Muscle layer of colon (tissue), 2 donors: Measurements from ENCODE around the gene TACC3.

ENCODE experiments used
- H3K27ac ChIP-seq: one replicate; pipeline ENCODE4 v1.7.0; 2013; ENCODE audit warnings: low read depth, mild to moderate bottlenecking, low read length, moderate library complexity
- H3K27me3 ChIP-seq, 2 donors: one replicate each; pipeline ENCODE4 v1.7.0; 2013; ENCODE audit warnings: low read length in 2 of 2, mild to moderate bottlenecking in 2 of 2; ENCODE audit not compliant: insufficient read depth in 2 of 2, control insufficient read depth in 1 of 2
- H3K36me3 ChIP-seq: one replicate; pipeline ENCODE4 v1.7.0; 2013; ENCODE audit warnings: mild to moderate bottlenecking, low read length; ENCODE audit not compliant: insufficient read depth
- H3K4me1 ChIP-seq: one replicate; pipeline ENCODE4 v1.7.0; 2013; ENCODE audit warnings: mild to moderate bottlenecking, low read length; ENCODE audit not compliant: insufficient read depth
- H3K4me3 ChIP-seq, 2 donors: one replicate each; pipeline ENCODE4 v1.7.0; 2013; ENCODE audit warnings: low read length in 2 of 2, low read depth in 1 of 2, mild to moderate bottlenecking in 1 of 2, moderate library complexity in 1 of 2
- H3K9ac ChIP-seq: one replicate; pipeline ENCODE4 v1.7.0; 2013; ENCODE audit warnings: low read length
- H3K9me3 ChIP-seq: one replicate; pipeline ENCODE4 v1.7.0; 2013; ENCODE audit warnings: mild to moderate bottlenecking, low read length
- donor health status: abdominal sarcoma.
- donor health status: Adenocarcinoma of cecum.

The TACC3 gene

DNA sequence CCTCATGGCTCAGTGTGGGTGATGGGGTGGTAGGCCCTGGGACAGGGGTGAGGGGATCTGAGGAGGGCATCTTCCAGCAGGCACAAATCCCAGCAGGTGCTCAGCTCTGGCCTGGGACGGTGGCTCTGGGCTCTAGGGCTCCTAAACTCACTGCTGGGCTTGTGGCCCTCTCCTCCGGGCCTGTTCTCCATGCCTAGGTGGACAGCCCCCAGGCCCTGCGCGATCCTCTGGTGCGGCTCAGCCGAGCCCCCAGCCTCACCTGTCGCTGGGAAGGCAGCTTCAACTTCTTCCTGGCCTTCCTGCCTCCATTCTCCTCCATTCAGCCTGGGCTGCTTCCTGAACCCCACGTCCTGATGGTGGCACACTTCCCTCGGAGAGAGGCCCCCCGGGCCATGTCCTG is 52.4 kb downstream of the TACC3 start:
- Histone ChIP-seq H3K9me3 (no peaks in the 10 kb centered on the region), H3K4me1 (no peaks in the 10 kb centered on the region), H3K9ac (no peak overlapping the region), H3K4me3 (no peak overlapping the region), H3K36me3 (no peaks in the 10 kb centered on the region), H3K27ac (no peak overlapping the region), H3K27me3 (peaks cover 0 to 29% of the 10 kb centered on the region in 2 donors)

DNA sequence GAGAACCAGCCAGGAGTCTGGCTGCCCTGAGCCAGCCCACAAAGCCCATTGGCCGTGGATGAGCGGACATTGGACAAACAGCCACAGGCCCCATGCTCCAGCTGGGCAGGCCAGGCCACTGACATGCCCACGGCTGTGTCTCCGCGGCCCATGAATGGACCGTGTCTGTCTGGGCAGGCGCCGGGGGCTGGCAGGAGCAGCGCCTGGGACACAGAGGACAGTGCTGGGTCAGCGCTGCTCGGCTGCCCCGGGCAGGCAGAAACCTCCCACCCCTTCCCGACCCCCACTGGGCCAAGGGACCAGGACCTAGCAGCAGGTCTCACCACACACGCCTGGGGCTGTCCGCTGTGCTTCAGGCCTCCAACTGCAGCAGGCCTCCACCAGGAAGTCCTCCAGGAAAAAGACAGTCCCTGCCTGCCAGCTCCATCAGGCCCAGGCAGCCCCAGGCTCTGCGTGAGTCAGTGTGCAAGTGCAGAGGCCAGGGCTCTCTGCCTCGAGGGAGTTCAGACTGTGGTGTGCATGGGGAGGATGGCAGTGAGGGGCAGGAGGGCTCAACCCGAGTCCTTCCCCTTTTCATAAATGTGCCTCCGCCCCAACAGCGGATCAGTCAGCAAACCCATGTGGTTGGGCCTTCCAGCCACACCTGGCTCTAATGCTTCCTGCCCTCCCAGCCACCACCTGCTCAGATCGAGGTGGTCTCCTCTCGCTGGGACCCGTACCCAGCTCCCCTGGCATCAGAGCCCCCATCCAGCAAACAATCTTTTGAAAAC is 54.6 kb downstream of the TACC3 start:
- H3K27ac ChIP-seq, result no peak overlapping the region
- no peak overlapping the region for H3K4me3 ChIP-seq
- H3K9me3 ChIP-seq, result no peaks in the 10 kb centered on the region
- no peaks in the 10 kb centered on the region for H3K36me3 ChIP-seq
- no peak overlapping the region for H3K9ac ChIP-seq
- H3K27me3 ChIP-seq, result peaks cover 0 to 13% of the 10 kb centered on the region in 2 donors
- no peaks in the 10 kb centered on the region for H3K4me1 ChIP-seq

DNA sequence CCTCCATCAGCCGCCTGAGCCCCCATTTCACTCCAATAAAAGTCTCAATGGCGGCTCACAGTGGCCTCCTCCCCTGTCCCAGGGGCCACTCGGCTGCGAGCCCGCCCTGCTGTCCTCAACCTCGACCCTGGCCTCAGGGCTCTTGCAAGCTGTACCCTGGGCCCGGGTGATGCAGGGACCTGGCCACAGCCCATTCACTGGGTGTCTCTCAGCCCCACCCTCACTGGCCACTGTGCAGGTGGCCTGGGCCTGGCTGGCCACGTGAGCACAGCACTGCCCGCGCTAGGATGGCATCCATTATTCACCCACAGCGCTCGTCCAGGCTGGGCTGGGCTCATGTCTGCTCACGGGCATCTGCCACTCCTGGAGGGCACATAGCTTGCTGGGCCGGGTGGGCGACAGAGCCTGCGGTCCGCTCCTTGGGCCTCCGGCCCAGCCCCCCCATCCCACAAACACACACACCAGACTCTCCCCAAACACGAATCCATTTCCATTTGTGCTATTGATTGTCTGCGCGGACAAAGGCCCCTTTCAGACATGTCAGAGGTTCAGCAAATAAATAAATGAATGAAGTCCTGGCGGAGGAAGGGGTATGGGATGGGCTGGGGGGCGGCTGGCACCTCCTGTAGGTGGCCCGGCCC is 55.3 kb downstream of the TACC3 start:
- H3K36me3 ChIP-seq, result no peaks in the 10 kb centered on the region
- H3K27ac ChIP-seq, result no peak overlapping the region
- H3K27me3 ChIP-seq, result peaks cover 0 to 13% of the 10 kb centered on the region in 2 donors
- H3K9me3 ChIP-seq, result no peaks in the 10 kb centered on the region
- no peak overlapping the region for H3K4me3 ChIP-seq
- no peaks in the 10 kb centered on the region for H3K4me1 ChIP-seq
- H3K9ac ChIP-seq, result no peak overlapping the region

DNA sequence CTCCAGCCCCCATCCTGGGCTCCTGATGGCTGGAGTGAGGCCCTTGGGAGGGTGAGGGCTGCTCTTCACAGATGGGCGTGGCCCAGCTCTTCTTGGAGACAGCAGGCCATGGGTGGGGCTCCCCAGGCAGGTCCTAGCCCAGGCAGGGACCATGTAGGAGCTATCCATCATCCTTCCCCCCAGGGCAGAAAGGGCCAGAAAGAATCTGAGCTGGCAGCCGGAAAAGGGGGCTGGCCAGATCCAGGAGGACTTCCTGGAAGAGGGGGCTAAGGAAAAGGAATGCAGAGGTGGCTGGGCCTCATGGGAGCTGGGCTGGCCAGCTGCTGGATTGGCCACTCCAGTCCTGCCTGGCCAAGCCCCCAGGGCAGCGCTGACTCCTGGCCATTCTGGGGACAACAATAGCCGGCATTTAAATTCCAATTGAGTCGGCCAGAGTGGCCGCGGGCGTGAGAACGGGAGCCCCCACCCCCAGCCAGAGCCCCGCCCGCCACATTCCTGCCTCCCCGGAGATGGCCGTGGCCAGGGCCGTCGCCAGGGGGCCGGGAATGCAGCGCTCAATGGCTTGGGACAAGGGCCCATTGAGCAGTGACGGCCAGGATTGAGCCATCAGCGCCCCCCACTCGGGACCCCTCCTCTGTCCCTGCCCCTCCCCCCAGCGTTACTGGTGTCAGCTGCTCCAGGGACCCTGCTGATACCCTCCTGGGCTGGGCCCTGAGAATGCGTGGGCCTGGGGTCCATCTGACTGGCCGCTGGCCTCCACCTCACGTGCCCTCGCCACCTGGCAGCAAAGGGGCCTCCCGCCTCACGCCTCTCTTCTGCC is 56.7 kb downstream of the TACC3 start:
- Histone ChIP-seq H3K9ac (no peak overlapping the region), H3K9me3 (no peaks in the 10 kb centered on the region), H3K36me3 (no peaks in the 10 kb centered on the region), H3K4me1 (no peaks in the 10 kb centered on the region), H3K27ac (no peak overlapping the region), H3K27me3 (peaks cover 0 to 9% of the 10 kb centered on the region in 2 donors), H3K4me3 (no peak overlapping the region)

DNA sequence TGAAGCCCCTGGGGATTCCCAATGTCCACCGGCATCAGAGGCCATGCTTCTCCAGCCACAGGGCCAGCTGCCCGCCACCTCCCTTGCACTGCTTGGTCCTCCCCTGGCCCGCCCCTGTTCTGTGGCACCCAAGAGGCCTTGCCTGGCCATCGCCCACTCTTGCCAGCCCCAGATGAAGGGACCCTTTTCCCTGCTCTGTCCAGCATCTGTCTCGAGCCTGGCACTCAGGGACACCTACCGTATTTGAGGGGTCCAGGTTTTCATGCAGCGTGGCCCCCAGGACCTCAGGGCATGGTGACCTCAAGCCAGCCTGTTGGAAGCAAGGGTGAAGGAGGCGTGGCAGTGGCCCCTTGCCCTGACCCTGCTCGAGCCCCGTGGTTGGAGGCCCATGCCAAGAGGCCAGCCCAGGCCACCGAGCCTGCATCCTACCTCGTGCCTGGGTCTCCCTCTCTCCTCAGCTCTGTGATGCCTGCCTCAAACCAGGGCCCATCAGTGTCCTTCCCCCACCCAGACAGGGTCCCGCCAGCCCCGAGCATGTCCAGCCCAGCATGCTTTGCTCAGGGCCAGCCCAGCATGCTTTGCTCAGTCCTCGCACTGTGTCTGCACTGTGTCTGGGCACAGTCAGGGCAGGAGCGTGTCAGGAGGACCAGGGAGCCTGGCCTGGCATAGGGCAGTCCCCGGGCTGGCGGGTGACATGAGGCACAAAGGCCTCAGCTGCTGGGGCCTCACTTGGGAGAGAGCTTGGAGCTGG is 57.5 kb downstream of the TACC3 start:
- Histone ChIP-seq H3K9ac (no peak overlapping the region), H3K4me3 (no peak overlapping the region), H3K27ac (no peak overlapping the region), H3K27me3 (peaks cover 0 to 9% of the 10 kb centered on the region in 2 donors), H3K9me3 (no peaks in the 10 kb centered on the region), H3K4me1 (no peaks in the 10 kb centered on the region), H3K36me3 (no peaks in the 10 kb centered on the region)

DNA sequence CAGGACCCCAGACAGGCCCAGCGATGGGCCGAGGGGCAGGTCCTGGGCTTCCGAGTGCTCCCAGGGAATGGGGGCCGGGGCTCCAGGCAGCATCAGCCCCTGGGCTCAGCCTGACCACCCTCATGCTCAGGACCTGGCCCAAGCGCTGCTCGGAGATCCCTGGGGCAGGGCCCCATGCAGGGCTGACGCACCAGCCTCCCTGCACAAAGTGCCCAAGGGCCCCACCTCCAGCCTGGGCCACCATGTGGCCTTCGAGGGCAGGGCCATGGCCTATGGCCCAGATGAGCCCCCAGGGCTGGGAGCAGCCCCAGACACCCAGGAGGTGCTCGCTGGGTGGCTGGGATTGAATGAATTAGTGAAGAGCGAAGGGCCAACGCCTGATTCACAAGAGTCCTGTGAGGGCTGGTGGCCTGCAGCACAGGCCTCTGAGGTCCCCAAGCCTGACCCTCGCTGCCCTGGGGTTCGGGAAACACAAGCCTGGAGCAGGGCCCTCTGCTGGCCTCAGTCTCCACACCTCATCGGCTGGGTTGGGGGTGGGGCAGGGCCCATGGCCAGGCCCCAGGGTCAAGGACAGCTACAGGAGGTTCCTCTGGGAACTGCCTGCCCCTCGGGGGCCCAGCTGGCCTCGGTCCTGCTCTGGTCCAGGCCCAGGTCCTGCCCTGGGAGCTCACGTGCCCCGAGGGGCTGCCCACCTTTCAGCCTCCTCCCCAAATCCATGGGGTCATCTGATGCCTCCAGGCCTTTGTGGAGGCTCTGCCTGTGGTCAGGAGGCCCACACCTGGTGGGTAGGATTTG is 58.5 kb downstream of the TACC3 start:
- Histone ChIP-seq H3K9ac (no peak overlapping the region), H3K36me3 (no peaks in the 10 kb centered on the region), H3K9me3 (no peaks in the 10 kb centered on the region), H3K4me3 (no peak overlapping the region), H3K4me1 (no peaks in the 10 kb centered on the region), H3K27me3 (peaks cover 0 to 9% of the 10 kb centered on the region in 2 donors), H3K27ac (no peak overlapping the region)

DNA sequence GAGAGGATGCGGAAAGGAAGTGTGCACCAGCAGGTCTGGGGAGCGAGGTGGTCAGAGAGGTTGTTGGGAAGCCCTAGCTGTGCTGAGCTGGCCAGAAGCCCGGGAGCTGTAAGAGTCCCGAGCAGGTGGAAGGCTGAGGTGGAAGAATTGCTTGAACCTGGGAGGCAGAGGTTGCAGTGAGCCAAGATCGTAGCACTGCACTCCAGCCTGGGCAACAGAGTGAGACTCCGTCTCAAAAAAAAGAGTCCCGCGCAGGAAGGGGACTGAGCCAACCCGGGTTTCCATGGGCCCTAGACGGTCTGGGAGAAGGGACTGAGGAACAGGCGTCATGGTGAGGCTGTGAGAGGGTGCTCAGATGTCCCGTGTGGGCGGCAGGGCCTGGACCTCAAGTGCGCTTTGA is 59.1 kb downstream of the TACC3 start:
- no peak overlapping the region for H3K9ac ChIP-seq
- no peaks in the 10 kb centered on the region for H3K9me3 ChIP-seq
- H3K4me1 ChIP-seq, result no peaks in the 10 kb centered on the region
- no peak overlapping the region for H3K27ac ChIP-seq
- peaks cover 0 to 9% of the 10 kb centered on the region in 2 donors for H3K27me3 ChIP-seq
- H3K36me3 ChIP-seq, result no peaks in the 10 kb centered on the region
- no peak overlapping the region for H3K4me3 ChIP-seq

DNA sequence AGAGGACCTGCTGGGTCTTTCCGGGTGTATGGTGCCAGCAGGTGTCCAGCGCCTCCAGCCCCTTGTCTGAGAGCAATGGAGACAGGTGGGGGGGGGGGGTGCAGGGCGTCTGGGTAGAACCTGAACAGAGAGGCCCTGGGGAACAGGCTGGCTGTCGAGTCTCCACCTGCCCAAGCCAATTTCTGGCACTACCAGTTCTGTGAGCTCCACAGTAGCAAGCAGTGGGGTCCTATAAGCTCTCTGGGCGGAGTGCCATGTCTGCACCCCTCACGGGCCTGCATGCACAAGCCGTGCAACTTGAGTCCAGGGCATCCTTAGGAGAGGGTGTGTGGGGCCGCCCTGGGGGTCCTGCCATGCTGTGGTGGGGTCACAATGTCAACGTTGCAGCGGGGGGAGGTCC is 61.7 kb downstream of the TACC3 start:
- no peaks in the 10 kb centered on the region for H3K36me3 ChIP-seq
- H3K9ac ChIP-seq, result no peak overlapping the region
- H3K4me3 ChIP-seq, result no peak overlapping the region
- no peaks in the 10 kb centered on the region for H3K4me1 ChIP-seq
- H3K9me3 ChIP-seq, result no peaks in the 10 kb centered on the region
- H3K27me3 ChIP-seq, result no peaks in the 10 kb centered on the region
- H3K27ac ChIP-seq, result no peak overlapping the region

DNA sequence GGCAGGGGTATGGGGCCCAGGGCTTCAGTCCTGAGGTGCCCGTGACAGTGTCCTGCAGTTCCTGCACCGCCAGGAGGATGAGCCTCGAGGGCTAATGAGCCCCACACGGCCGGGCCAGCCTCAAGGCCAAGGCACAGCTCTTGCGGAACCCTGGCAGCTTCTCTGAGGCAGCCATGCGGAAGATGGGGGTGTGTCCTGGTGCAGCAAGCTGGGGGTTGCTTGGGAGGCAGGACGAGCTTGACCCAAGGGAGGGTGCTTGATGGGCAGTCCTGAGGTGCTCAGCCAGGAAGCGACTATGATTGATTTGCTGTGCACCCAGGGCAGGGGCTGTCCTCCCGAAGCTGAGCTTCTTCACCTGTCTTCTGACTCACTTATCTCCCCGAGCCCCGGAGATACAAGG is 62.6 kb downstream of the TACC3 start:
- Histone ChIP-seq H3K27me3 (no peaks in the 10 kb centered on the region), H3K9ac (no peak overlapping the region), H3K4me3 (no peak overlapping the region), H3K36me3 (no peaks in the 10 kb centered on the region), H3K9me3 (no peaks in the 10 kb centered on the region), H3K4me1 (no peaks in the 10 kb centered on the region), H3K27ac (no peak overlapping the region)

DNA sequence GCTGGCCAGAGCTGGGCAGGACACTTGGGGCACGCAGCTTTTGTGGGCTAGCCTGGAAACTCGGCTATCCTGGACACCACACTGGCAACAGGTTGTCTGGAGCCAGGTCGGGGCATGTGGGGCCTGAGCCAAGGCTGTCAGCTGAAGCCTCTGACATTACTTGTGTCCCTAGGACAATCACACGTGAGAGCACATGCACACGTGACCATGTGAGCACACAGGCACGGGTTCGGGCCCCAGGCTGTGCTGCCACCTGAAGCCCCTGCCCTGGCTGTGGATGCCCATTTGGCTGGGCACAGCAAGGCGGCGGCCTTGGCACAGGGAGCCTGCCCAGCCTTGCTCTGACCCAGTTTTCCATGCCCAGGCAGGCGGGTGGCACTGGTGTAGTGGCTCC is 63.1 kb downstream of the TACC3 start:
- no peak overlapping the region for H3K4me3 ChIP-seq
- no peaks in the 10 kb centered on the region for H3K36me3 ChIP-seq
- no peaks in the 10 kb centered on the region for H3K9me3 ChIP-seq
- no peaks in the 10 kb centered on the region for H3K4me1 ChIP-seq
- H3K9ac ChIP-seq, result no peak overlapping the region
- H3K27me3 ChIP-seq, result no peaks in the 10 kb centered on the region
- no peak overlapping the region for H3K27ac ChIP-seq
